ENCODE measurements around the gene GJB2. TPM values are rescaled to one million over a fixed set of nuclear protein-coding genes. Genes with fewer than 3 reads are reported as not detected.

GJB2 gene
- total RNA-seq, 1 experiment from 2014 or later, result 53.0 TPM

DNA sequence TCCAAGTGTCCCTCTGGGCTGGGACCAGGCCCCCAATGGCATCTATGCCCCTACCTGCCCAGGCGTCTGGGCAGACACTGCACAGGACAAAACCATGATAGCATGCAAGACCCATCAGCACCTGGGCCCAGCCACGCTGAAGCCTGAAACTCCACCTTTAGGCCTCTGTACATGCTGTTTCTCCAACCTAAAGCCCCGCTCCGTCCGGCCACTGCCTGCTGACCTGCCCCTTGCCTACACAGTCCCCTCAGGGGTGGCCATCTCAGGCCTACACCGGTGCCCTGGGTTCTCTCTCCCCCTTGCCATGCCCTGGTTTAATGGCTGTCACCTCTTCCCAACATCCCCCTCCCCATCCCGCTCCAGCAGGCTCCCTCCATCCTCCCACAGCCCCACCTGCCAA lies 47.2 kb downstream of the GJB2 start:
- POLR2A ChIA-PET (ENCODE audit: unreplicated experiment), result no interaction called here

DNA sequence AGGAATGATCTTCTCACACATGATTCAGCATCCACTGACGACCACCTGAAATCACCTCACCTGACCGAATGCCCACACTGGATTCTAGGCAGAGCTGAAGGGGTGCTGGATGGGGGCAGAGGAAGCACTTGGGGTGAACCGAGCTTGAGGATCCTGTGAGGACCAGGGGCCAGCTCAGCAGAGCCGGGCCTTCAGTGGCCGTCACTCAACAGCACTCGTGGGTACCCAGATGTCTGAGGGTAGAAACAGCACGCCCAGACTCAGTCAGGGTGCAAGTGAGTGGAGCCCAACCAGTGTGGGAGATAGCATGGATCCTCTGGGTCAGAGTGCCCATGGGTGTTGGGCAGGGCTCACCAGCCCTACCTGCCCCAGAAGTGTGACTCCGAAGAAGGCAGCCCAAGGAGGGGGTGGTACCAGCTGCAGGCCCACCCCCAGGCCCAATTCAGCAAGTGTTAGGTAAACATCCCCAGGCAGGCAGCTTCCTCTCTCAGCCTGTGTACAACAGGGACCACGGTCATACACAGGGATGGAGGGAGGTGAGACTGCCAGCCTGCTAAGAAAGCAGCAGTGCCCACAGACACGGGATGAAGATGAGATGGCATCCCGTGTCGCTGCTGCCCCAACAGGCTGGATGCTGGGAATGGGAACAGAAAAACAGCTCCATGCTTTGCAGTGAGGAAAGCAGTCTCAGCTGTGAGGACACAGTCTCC lies 48.4 kb downstream of the GJB2 start:
- H2AFZ ChIP-seq (ENCODE audit: low read length), result no peak overlapping the region
- DNase-seq, result no peak
- H3K36me3 ChIP-seq (ENCODE audit: low read depth, low read length), result no peaks in the 10 kb centered on the region
- no peak overlapping the region for H3K4me3 ChIP-seq (ENCODE audit: low read length)
- TF ChIP-seq, protein P1, sequence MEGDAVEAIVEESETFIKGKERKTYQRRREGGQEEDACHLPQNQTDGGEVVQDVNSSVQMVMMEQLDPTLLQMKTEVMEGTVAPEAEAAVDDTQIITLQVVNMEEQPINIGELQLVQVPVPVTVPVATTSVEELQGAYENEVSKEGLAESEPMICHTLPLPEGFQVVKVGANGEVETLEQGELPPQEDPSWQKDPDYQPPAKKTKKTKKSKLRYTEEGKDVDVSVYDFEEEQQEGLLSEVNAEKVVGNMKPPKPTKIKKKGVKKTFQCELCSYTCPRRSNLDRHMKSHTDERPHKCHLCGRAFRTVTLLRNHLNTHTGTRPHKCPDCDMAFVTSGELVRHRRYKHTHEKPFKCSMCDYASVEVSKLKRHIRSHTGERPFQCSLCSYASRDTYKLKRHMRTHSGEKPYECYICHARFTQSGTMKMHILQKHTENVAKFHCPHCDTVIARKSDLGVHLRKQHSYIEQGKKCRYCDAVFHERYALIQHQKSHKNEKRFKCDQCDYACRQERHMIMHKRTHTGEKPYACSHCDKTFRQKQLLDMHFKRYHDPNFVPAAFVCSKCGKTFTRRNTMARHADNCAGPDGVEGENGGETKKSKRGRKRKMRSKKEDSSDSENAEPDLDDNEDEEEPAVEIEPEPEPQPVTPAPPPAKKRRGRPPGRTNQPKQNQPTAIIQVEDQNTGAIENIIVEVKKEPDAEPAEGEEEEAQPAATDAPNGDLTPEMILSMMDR (conservative IDR thresholded peaks at IDR 0.05; ENCODE audit: low read depth, low read length), result no peak
- no peak for TF ChIP-seq EZH2 (IDR thresholded peaks at IDR 0.05; ENCODE audit: low read length, unreplicated experiment)
- no peak for TF ChIP-seq EZH2phosphoT487 (IDR thresholded peaks at IDR 0.05; ENCODE audit: borderline replicate concordance, low read length)
- no peaks in the 10 kb centered on the region for H4K20me1 ChIP-seq (ENCODE audit: low read length)
- no peaks in the 10 kb centered on the region for H3K9me2 ChIP-seq (replicated peaks; ENCODE audit: low read length)
- H3F3A ChIP-seq (ENCODE audit: low read length, unreplicated experiment), result no peaks in the 10 kb centered on the region
- ChIA-PET POLR2A (ENCODE audit: unreplicated experiment) (no interaction called here), CTCF (interaction anchor here (0.6 kb wide), 1 partner anchor 234 kb away, joined by 3 read pairs; no protein-coding TSS in a partner anchor)
- no peak for ATAC-seq
- no peaks in the 10 kb centered on the region for H3K4me1 ChIP-seq (ENCODE audit: insufficient read depth, low read length)
- no TSS peak for BruUV-seq (replicated peaks)
- intact Hi-C loops (cut with micrococcal nuclease), result no loop called here
- no peak overlapping the region for H3K4me2 ChIP-seq (ENCODE audit: low read length)
- no peaks in the 10 kb centered on the region for H3K9me3 ChIP-seq (ENCODE audit: low read length)
- H3K9ac ChIP-seq (ENCODE audit: low read length), result no peak overlapping the region
- no peaks in the 10 kb centered on the region for H3K79me2 ChIP-seq (ENCODE audit: low read length)
- H3K27ac ChIP-seq (ENCODE audit: low read length), result no peak overlapping the region
- no peaks in the 10 kb centered on the region for H3K27me3 ChIP-seq (ENCODE audit: low read length)

More for the DNA sequence above, 47.2 kb downstream of the GJB2 start:
- Histone ChIP-seq H3K36me3 (ENCODE audit: low read depth, low read length) (no peaks in the 10 kb centered on the region), H3K27ac (ENCODE audit: low read length) (no peak overlapping the region), H3K27me3 (ENCODE audit: low read length) (no peaks in the 10 kb centered on the region), H2AFZ (ENCODE audit: low read length) (no peak overlapping the region), H3K79me2 (ENCODE audit: low read length) (no peaks in the 10 kb centered on the region), H3K9me2 (replicated peaks; ENCODE audit: low read length) (no peaks in the 10 kb centered on the region), H3K9ac (ENCODE audit: low read length) (no peak overlapping the region), H3K4me3 (ENCODE audit: low read length) (no peak overlapping the region), H3K4me2 (ENCODE audit: low read length) (no peak overlapping the region), H3F3A (ENCODE audit: low read length, unreplicated experiment) (no peaks in the 10 kb centered on the region), H4K20me1 (ENCODE audit: low read length) (no peaks in the 10 kb centered on the region), H3K9me3 (ENCODE audit: low read length) (no peaks in the 10 kb centered on the region), H3K4me1 (ENCODE audit: insufficient read depth, low read length) (no peaks in the 10 kb centered on the region)
- TF ChIP-seq EZH2 (IDR thresholded peaks at IDR 0.05; ENCODE audit: low read length, unreplicated experiment) (no peak), EZH2phosphoT487 (IDR thresholded peaks at IDR 0.05; ENCODE audit: borderline replicate concordance, low read length) (no peak)
- TF ChIP-seq, protein P1 (conservative IDR thresholded peaks at IDR 0.05; ENCODE audit: low read depth, low read length), result no peak
- CTCF ChIA-PET, result no interaction called here
- ATAC-seq (no peak), DNase-seq (no peak)
- BruUV-seq (replicated peaks), result no TSS peak
- intact Hi-C loops (cut with micrococcal nuclease), result no loop called here

DNA sequence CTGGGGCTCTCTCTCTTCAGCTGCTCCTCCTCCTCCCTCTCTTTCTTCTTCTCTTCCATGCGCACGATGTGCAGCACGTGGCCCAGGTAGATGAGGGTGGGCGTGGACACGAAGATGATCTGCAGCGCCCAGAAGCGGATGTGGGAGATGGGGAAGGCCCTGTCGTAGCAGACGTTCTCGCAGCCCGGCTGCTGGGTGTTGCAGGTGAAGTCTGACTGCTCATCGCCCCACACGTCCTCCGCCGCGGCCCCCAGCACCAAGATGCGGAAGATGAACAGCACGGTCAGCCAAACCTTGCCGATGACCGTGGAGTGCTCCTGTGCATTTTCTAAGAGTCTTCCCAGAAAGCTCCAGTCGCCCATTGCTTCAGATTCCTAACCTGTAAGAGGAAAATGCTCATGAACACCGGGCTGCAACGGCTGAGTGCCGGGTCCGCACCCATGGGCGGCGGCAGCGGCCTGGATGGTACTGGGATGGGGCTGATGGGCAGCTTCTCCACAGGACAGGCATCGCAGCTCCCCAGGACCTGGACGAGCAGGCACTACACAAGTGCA lies 49.7 kb downstream of the GJB2 start:
- H3K27me3 ChIP-seq (ENCODE audit: low read length), result no peaks in the 10 kb centered on the region
- no peak for ATAC-seq
- TF ChIP-seq, protein P1 (conservative IDR thresholded peaks at IDR 0.05; ENCODE audit: low read depth, low read length), result no peak
- TF ChIP-seq EZH2phosphoT487 (IDR thresholded peaks at IDR 0.05; ENCODE audit: borderline replicate concordance, low read length) (no peak), EZH2 (IDR thresholded peaks at IDR 0.05; ENCODE audit: low read length, unreplicated experiment) (no peak)
- DNase-seq, result no peak
- no peaks in the 10 kb centered on the region for H3K9me3 ChIP-seq (ENCODE audit: low read length)
- H3F3A ChIP-seq (ENCODE audit: low read length, unreplicated experiment), result no peaks in the 10 kb centered on the region
- ChIA-PET CTCF (no interaction called here), POLR2A (ENCODE audit: unreplicated experiment) (interaction anchor here (0.6 kb wide), 1 partner anchor 26 kb away, joined by 3 read pairs; no protein-coding TSS in a partner anchor)
- no peak overlapping the region for H2AFZ ChIP-seq (ENCODE audit: low read length)
- H3K79me2 ChIP-seq (ENCODE audit: low read length), result no peaks in the 10 kb centered on the region
- no TSS peak for BruUV-seq (replicated peaks)
- no peak overlapping the region for H3K4me3 ChIP-seq (ENCODE audit: low read length)
- H3K27ac ChIP-seq (ENCODE audit: low read length), result no peak overlapping the region
- H3K36me3 ChIP-seq (ENCODE audit: low read depth, low read length), result no peaks in the 10 kb centered on the region
- H3K4me2 ChIP-seq (ENCODE audit: low read length), result no peak overlapping the region
- no peak overlapping the region for H3K9ac ChIP-seq (ENCODE audit: low read length)
- intact Hi-C loops (cut with micrococcal nuclease), result no loop called here
- no peaks in the 10 kb centered on the region for H4K20me1 ChIP-seq (ENCODE audit: low read length)
- H3K4me1 ChIP-seq (ENCODE audit: insufficient read depth, low read length), result no peaks in the 10 kb centered on the region
- H3K9me2 ChIP-seq (replicated peaks; ENCODE audit: low read length), result no peaks in the 10 kb centered on the region

Measured in PC-3 (cell line).